Adrenal gland (tissue), 12 donors: ENCODE measurements around the gene KDM4B. TPM values are rescaled to one million over a fixed set of nuclear protein-coding genes. Genes with fewer than 3 reads are reported as not detected.

Source experiments
- DNase-seq, 7 donors: peaks; one replicate each; pipeline ENCODE4 v3.0.0-alpha.2; 2019 to 2020
- H3K27ac ChIP-seq, 5 donors: fragments of 200-600 bp; sonication (generic) in 4 of 5; 1 replicate in 3 of 5; 2 replicates in 2 of 5; pipeline versions ENCODE4 v1.5.1 to v1.8.0; 2016 to 2020; ENCODE audit warnings: mild to moderate bottlenecking in 1 of 5
- H3K27me3 ChIP-seq: fragments of 200-600 bp; 2 replicates; pipeline ENCODE4 v1.8.0; 2021
- H3K36me3 ChIP-seq, 2 donors: fragments of 200-600 bp; replicated peaks in 1 of 2; 1 replicate in 1 of 2; 2 replicates in 1 of 2; pipeline versions ENCODE4 v1.5.1 to v1.8.0; 2018 to 2022
- H3K4me1 ChIP-seq, 2 donors: fragments of 200-600 bp; replicated peaks in 1 of 2; 1 replicate in 1 of 2; 2 replicates in 1 of 2; pipeline versions ENCODE4 v1.5.1 to v1.8.0; 2018 to 2021
- H3K4me3 ChIP-seq, 4 donors: fragments of 200-600 bp; sonication (generic) in 3 of 4; one replicate each; pipeline ENCODE4 v1.5.1; 2016 to 2018
- H3K9me3 ChIP-seq, 3 donors: fragments of 200-600 bp; sonication (generic) in 1 of 3; replicated peaks in 1 of 3; 1 replicate in 2 of 3; 2 replicates in 1 of 3; pipeline versions ENCODE4 v1.5.1 to v1.8.0; 2016 to 2021
- POLR2A ChIP-seq, 2 donors: fragments of 450-650 bp; IDR thresholded peaks; one replicate each; pipeline ENCODE4 v1.6.1; 2017; ENCODE audit warnings: antibody characterized with exemption in 2 of 2, mild to moderate bottlenecking in 2 of 2, moderate library complexity in 1 of 2
- WGBS, 4 donors: extraction: QIAGEN DNeasy Blood & Tissue Kit in 2 of 4; methylation state at CpG; one replicate each; pipeline versions ENCODE4 v1.1.5 to v1.1.7; 2013 to 2017; 5-methylcytosine and 5-hydroxymethylcytosine counted together
- intact Hi-C, 2 donors: fragments of 100-400 bp; cut with DNase I; formaldehyde crosslinking; loops; one replicate each; pipeline versions ENCODE4 v1.14.1 to v1.15.0; 2022 to 2023
- polyA plus RNA-seq, 3 donors: library from polyadenylated mRNA; stranded (reverse); fragments of 200-250 nt in 2 of 3; fragments of 350-450 nt in 1 of 3; fragmentation: Illumina TruSeq in 1 of 3; extraction: RNeasy Lipid Tissue Mini Kit (QIAGEN cat#74804) in 1 of 3; gene quantifications; one replicate each; pipeline ENCODE4 v1.2.3, GENCODE V29; 2013 to 2014
- total RNA-seq, 9 donors: library from RNA; depleted of rRNA in 4 of 9; stranded (reverse); fragments of >200 nt in 4 of 9; fragments of 120-200 nt in 1 of 9; fragmentation: NEBNext Ultra II Directional in 1 of 9; extraction: Animal tissue kit (Norgen Biotek cat#: 25700) in 1 of 9; gene quantifications; one replicate each; pipeline versions ENCODE4 v1.1.0 to v1.2.4, GENCODE V29; 2013 to 2023
- TF ChIP-seq, protein P1 (sequence below), 6 experiments: fragments of 450-650 bp in 4 of 6; fragments of 200-600 bp in 2 of 6; sonication (generic) in 1 of 6; IDR thresholded peaks; 1 replicate in 5 of 6; 2 replicates in 1 of 6; pipeline versions ENCODE4 v1.5.1 to v1.8.0; 2016 to 2021; ENCODE audit warnings: antibody characterized with exemption in 6 of 6, mild to moderate bottlenecking in 2 of 6, moderate library complexity in 1 of 6
- donor health status: healthy with polysubstance abuse.
- donor health status: Bipolar disorder and iron deficiency.
- donor health status: DM: yes; HTN: yes; CAD: no.
- donor health status: DM: no; HTN: no; CAD: no.
- donor health status: DM: no; HTN: no; CAD: no.
- donor health status: DM: yes; HTN: yes; CAD: no.

Gene KDM4B
- total and polyA plus RNA-seq, 12 donors, result 9.8 to 65.1 (median 39.9) TPM

DNA sequence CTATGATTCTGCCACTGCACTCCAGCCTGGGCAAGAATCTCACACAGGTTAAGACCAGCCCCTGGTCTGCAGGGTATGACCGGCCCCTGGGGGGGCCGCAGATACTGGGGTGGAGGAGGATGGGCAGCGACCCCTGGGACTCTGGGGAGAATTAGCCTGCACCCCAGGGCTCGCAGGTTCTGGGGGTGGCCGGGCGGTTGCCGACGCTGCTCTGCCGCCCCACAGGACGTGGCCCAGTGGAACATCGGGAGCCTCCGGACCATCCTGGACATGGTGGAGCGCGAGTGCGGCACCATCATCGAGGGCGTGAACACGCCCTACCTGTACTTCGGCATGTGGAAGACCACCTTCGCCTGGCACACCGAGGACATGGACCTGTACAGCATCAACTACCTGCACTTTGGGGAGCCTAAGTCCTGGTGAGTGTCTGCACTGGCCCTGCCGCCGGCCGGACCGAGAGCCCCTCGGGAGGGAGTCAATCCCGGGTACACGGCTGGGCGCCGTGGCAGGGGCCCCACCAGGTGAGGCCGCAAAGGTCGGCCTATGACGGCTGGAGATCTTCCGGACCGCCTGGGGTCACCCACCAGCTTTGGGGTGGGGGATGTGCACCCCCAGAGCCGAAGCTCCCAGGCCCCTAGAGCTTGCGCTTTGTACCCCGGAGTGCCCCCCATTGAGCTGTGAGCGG, 78.5 kb downstream of the KDM4B start:
- 92 to 100% (median 93%) methylated on average over 4 to 39 of the region's 39 CpGs; no CpG with 5 or more reads in 1 of the 4 donors for WGBS, 4 donors
- Histone ChIP-seq H3K9me3 (no peaks in the 10 kb centered on the region), H3K27me3 (no peaks in the 10 kb centered on the region), H3K4me3 (no peak overlapping the region), H3K27ac (peak overlapping the region in 1 of 5 donors; percentile 51), H3K36me3 (peaks cover 0 to 18% of the 10 kb centered on the region in 2 donors), H3K4me1 (peaks cover 15 to 37% of the 10 kb centered on the region in 2 donors)
- intact Hi-C loops, result loop anchor here (5.0 to 10.0 kb wide), 3 partner anchors 327 to 530 kb away; no protein-coding TSS in a partner anchor
- TF ChIP-seq POLR2A (IDR thresholded peaks at IDR 0.05), result no peak
- TF ChIP-seq, protein P1, sequence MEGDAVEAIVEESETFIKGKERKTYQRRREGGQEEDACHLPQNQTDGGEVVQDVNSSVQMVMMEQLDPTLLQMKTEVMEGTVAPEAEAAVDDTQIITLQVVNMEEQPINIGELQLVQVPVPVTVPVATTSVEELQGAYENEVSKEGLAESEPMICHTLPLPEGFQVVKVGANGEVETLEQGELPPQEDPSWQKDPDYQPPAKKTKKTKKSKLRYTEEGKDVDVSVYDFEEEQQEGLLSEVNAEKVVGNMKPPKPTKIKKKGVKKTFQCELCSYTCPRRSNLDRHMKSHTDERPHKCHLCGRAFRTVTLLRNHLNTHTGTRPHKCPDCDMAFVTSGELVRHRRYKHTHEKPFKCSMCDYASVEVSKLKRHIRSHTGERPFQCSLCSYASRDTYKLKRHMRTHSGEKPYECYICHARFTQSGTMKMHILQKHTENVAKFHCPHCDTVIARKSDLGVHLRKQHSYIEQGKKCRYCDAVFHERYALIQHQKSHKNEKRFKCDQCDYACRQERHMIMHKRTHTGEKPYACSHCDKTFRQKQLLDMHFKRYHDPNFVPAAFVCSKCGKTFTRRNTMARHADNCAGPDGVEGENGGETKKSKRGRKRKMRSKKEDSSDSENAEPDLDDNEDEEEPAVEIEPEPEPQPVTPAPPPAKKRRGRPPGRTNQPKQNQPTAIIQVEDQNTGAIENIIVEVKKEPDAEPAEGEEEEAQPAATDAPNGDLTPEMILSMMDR (IDR thresholded peaks at IDR 0.05), result no peak
- DNase-seq, result no peak

DNA sequence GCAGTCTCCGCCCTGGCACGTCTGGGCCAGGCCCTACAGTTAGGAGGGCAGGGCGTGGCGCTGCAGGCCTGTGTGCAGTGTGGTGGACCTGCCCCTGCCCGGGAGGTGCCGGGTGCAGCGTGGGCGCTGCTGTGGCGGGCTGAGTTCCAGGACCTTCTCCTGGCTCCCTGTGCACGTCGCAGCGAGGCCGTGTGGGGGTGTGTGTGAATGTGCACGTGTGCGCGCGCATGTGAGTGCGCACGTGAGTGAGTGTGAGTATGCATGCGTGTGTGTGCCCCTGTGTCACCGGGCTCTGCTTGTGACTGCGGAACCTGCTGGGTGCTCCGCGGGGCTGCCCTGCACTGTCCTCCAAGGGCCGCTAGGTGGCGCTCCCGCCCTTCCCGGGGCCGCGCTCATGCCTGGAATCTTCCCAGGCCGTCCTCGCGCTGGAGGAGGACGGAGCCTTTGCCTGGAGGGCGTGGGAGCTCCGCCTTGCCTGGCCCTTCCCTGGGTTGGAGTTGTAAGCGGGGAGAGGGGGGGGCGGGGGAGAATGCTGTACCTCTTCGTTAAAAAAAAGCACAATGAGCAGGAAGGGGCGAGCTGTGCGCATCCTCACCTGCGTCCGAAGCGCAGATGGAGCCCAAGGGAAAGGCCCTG, 79.3 kb downstream of the KDM4B start:
- no peak for TF ChIP-seq POLR2A (IDR thresholded peaks at IDR 0.05)
- TF ChIP-seq, protein P1 (IDR thresholded peaks at IDR 0.05), result peak; percentile 97 to 100 (median 98)
- WGBS, 4 donors, result 11 to 18% (median 17%) methylated on average over 19 to 44 of the region's 44 CpGs
- DNase-seq, result peak; percentile 79 to 92 (median 87)
- no peaks in the 10 kb centered on the region for H3K27me3 ChIP-seq
- peaks cover 15 to 37% of the 10 kb centered on the region in 2 donors for H3K4me1 ChIP-seq
- H3K36me3 ChIP-seq, result peaks cover 0 to 13% of the 10 kb centered on the region in 2 donors
- H3K4me3 ChIP-seq, result peak overlapping the region in 1 of 4 donors; percentile 9
- intact Hi-C loops, result loop anchor here (5.0 to 10.0 kb wide), 3 partner anchors 327 to 529 kb away; no protein-coding TSS in a partner anchor
- peak overlapping the region in 3 of 5 donors; percentile 51 to 80 (median 73) for H3K27ac ChIP-seq
- no peaks in the 10 kb centered on the region for H3K9me3 ChIP-seq

DNA sequence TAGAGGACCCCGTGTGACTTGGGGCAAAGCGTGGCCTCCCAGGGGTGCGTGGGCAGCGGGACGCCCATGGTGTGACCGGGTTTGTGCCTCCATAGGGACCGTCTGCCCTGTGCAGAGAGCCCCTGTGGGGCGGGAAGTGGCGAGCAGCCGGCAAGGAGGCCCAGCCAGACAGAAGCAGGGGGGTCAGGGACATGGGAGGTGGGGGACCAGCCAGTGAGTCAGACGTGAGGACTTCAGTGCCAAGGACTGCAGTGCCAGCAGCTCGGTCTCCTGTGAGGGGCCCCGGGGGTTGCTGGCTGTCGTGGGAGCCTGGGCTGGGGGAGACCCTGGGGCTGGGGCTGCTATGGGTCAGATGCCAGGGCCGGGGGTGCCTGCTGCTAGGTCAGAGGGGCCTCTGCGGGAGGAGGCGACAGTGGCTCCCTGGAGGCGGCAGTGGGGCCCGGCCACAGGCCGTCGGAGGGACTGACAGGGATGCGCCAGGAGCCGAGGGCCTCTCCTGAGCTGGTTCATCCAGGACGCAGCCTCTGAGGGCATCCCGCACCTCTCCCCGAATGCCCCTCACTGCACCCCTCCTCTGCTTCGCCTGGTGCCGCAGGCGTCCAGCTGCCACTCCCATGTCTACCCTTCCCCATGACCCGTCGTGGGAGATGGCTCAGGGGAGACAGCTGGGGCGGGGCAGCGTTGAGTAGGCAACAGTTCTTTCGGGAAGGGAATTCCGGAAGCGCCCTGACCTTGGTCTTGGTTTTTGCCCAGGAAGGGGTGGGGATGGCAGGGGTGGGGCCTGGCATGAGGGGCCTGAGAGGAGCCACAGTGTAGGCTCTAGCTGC, 80.0 kb downstream of the KDM4B start:
- no peaks in the 10 kb centered on the region for H3K27me3 ChIP-seq

More for the DNA sequence above, 80.0 kb downstream of the KDM4B start:
- Histone ChIP-seq H3K9me3 (no peaks in the 10 kb centered on the region), H3K36me3 (peaks cover 0 to 13% of the 10 kb centered on the region in 2 donors), H3K4me3 (peak overlapping the region in 1 of 4 donors; percentile 9), H3K27ac (peak overlapping the region in 4 of 5 donors; percentile 35 to 80 (median 62)), H3K4me1 (peaks cover 15 to 37% of the 10 kb centered on the region in 2 donors)
- intact Hi-C loops, result loop anchor here (5.0 to 10.0 kb wide), 3 partner anchors 326 to 528 kb away; no protein-coding TSS in a partner anchor
- 22 to 53% (median 37%) methylated on average over 11 to 36 of the region's 36 CpGs for whole genome bisulfite sequencing, 4 donors
- no peak for TF ChIP-seq POLR2A (IDR thresholded peaks at IDR 0.05)
- TF ChIP-seq, protein P1 (IDR thresholded peaks at IDR 0.05), result no peak
- peak; percentile 68 to 89 (median 87) for DNase-seq
